GM12891 (cell line): Measurements from ENCODE around the gene ADAMTS13.

ENCODE experiments used
- PAX5 ChIP-seq: IDR thresholded peaks from 2 replicates; pipeline ENCODE4 v1.6.1; 2011; ENCODE audit warnings: low read length, moderate library complexity, mild to moderate bottlenecking; ENCODE audit not compliant: insufficient read depth, severe bottlenecking
- POLR2A ChIP-seq: IDR thresholded peaks from 2 replicates; pipeline ENCODE4 v1.6.1; 2011; ENCODE audit warnings: low read depth, low read length, control low read depth
- POLR2AphosphoS5 ChIP-seq: IDR thresholded peaks from 2 replicates; pipeline ENCODE4 v1.6.1; 2011; ENCODE audit warnings: low read depth, low read length, control low read depth
- POU2F2 ChIP-seq: IDR thresholded peaks from 2 replicates; pipeline ENCODE4 v1.6.1; 2011; ENCODE audit warnings: low read depth, mild to moderate bottlenecking, control low read depth, low read length, moderate library complexity
- TAF1 ChIP-seq: IDR thresholded peaks from 2 replicates; pipeline ENCODE4 v1.6.1; 2011; ENCODE audit warnings: low read depth, low read length, control low read depth

- TF ChIP-seq POLR2A (no peak), POLR2AphosphoS5 (no peak), TAF1 (no peak), PAX5 (no peak), POU2F2 (no peak)
These were observed 38.4 kb downstream of the ADAMTS13 start for GRCh38 chr9:133460405-133461175.
